GM18907 (cell line): Measurements from ENCODE around the gene COL27A1.

Experiments
- ATAC-seq: cut with Tn5 transposase; IDR thresholded peaks from one replicate; pipeline ENCODE4 v1.9.1; 2021; ENCODE audit warnings: mild to moderate bottlenecking, moderate library complexity; ENCODE audit not compliant: unreplicated experiment

Gene COL27A1

DNA sequence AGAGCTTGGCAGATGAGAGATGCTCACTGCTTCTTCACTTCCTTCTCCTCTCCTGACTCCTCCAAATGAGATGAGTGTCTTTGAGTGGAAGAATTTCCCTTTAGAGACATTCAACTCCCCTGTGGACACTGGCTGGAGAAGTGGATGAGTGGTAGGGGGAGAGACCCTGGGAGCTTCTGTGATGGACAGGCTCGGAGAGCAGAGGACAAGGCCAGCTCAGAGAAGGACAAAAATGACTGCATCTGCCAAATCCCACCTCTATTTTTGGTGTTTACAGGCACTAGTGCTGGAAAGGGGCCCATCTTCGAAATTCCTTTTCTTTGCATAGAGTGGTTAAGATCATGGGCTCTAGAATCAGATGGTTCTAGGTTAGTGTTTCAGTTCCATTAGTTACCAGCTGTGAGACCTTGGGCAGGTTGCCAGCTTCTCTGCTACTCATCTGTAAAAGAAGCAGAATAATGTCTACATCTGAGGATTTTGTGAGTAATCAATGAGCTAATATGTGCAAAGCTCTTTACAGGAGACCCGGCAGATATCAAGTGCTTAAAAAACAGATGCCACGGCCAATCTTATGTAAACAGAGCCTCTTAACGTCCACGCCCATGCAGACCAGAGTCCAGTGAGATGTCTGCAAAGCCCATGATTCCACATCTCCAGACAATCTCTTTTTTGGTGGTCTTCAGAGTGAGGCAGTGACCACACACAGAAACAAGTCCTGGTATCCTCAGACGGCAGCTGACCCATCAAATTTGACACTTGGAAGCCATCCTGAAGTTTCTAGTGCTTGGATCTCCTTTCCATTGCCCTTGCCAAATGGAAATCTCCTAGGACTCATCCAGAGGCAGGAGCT, 13.6 kb upstream of the COL27A1 start:
- no peak for ATAC-seq

DNA sequence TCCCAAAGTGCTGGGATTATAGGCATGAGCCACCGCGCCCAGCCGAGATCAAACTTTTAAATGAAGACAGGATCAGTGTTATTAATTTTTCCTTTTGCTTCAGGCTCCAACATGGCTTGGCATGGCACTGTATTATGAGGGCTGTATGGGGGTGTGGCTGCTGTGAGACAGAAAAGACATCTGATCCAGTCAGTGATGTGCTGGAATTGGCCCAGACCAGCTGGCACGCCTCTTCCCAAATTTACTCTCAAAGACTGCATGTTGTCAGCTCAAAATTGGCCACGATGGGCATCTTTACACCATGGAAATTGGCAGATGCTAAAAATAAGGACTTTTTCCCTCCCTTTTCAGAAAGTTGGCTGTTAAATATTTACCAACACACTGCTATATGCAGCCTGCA, 12.1 kb upstream of the COL27A1 start:
- no peak for ATAC-seq

DNA sequence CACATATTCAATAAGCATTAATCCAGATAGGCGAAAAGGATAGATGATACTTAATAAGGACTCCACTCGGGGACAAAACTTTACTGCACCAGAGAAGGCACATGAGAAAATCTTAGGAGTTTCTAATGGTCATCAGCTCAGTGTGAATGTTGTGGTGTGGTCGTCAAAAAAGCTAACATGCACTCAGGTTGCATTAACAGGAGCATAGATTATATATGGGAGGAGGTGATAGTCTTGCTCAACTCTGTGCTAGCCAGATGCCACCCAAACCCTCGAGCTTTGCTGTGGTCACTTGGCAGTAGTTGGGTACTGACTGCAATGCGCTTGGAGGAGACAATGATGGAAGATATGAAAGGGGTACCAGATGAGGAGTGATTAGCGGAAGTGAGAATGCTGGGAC, 8.6 kb upstream of the COL27A1 start:
- no peak for ATAC-seq

DNA sequence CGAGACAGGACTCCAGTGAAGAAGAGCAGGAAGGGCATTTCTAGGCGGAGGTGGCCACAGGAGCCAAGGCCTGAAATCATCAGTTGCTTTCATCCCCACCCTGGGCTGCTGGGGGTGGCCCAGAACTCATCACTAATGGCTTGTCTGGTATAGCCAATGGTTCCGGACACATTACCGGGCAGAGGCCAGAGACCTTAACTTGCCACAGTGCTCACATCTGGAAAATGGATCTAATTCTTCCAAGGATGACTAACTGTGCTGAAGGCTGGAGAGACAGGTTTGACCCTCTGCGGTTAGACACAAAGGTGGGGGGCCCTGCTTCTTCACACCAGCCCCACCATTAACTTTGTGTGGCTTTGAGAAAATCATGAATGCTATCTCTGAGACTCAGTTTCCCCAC, 6.2 kb upstream of the COL27A1 start:
- ATAC-seq = no peak

DNA sequence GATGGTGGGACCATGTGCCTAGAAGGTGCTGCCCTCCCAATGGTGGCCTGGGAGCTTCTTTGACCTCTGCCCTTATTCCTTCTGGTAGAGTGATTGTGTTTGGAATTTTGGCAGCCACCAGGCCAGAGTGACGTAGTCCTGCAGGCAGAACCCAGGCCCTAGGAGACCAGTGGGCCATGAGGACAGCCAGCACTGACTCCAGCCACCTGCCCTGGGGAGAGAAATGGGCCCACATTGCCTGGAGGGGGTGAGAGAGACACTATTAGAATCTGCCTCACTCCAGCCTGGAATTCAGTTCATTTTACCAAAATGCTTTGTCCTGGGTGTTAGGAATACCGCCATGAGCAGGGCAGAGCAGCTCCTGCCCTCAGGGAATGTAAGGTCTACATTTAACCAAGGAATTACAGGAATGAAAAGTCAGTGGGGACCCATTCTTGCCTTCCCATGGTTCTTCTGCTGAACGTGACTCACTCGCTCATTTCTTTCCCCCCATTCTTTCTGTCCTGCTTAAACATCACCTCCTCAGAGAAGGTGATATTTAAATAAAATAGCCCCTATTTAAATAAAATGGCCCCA, 5.5 kb upstream of the COL27A1 start:
- ATAC-seq = no peak

DNA sequence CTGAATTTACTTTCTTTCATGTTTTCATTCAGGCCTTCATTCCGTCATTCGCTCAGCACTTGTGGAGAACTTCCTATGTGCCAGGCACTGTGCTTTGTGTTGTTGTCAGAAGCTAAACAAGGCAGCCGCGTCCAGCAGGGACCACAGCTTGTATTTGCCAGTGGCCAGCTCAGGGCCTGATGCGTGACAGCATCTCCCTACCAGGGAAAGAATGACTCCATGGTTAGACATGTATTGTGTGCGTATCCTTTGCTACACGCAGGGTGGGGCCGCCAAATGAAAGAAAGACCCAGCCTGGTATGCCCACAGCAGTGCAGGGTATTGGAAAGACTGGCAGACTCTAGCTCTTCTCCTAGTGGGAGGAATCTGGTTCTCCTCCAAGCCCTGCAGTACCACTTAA, 4.7 kb upstream of the COL27A1 start:
- no peak for ATAC-seq

DNA sequence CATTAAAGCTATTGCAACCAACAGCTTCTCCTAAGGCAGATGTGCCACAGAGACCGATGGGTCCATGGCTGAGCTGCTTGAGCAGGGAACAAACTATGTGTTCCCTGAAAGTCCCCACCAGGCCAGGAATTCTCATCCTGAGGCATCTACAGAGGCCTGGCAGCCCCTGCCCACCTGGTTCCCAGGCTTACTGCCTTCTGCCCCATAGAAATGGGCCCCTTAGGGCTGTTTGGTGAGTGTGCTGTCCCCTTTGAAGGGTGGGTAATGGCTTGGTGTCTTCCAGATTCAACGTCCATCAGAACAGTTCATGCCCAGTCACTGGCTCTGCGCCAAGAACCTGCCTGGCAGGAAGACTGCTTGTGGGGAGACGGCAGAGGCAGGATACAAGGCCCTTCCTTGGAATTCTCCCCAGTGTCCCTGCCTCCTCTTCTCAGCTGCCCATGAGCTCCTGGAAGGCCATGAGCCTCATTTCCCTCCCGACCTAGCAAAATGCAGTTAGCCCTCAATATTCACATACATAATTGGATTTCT, 3.8 kb upstream of the COL27A1 start:
- ATAC-seq = no peak

DNA sequence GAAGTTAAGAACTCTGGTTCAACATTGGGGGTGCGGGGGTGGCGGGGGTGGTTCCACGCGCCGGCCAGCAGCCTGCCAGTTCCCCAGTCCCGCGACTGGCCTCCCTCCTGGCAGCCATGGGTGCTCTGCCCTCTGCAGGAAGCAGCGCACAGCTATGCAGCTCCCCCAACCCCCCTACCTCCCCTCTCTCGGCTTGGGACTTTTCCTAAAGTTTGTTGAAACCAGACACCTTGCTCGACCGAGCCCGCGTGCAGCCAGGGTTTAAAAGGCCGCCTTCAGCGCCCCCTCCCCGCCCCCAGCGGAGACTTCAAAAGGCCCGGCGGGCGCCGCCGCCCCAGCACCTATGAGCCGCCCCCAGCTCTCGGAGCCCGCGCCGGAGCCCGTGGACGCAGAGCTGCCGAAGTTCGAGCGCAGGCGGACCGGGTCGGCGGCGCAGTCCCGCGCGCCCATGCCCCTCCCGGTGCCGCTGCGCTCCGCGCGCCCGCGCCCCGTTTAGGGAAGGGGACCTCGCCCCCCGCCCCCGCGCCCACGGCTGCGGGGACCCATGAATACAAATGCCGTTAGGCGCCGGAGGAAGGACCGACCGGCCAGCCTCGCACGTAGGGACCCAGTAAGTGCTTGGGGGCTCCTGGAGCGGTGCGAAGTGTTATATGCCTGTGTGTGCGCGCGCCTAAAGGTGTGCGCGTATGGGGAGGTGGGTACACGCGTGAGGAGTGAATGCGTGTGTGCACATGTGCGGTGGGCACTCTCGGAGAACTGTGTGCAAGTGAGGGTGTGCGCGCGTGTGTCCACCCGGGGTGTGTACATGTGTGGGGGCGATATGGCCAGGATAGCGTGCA, 1.4 kb upstream of the COL27A1 start:
- no peak for ATAC-seq

DNA sequence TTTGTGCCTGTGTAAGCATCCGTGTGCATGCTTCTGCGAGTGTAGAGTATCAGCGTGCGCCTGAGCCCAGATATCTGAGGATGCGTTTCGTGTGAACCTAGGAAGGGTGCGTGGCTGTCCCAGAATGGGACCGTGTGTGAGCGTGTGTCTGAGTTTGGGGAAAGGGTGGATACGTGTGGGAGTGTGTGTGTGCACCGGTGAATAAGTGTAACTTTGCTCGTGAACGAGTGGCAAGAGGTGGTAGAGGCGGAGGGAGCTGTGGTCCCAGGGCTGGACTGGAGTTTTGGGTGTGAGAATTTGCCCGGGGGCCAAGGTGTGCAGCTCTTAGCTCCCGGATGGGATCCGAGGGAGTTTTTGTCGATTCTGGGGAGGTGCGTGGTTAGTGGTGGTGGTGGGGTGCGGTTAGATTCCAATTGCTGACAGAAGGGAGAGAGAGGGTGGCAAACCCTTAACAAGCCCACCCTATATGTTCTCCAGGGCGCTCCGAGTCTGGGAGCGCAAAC, 686 bp upstream of the COL27A1 start:
- ATAC-seq = no peak

DNA sequence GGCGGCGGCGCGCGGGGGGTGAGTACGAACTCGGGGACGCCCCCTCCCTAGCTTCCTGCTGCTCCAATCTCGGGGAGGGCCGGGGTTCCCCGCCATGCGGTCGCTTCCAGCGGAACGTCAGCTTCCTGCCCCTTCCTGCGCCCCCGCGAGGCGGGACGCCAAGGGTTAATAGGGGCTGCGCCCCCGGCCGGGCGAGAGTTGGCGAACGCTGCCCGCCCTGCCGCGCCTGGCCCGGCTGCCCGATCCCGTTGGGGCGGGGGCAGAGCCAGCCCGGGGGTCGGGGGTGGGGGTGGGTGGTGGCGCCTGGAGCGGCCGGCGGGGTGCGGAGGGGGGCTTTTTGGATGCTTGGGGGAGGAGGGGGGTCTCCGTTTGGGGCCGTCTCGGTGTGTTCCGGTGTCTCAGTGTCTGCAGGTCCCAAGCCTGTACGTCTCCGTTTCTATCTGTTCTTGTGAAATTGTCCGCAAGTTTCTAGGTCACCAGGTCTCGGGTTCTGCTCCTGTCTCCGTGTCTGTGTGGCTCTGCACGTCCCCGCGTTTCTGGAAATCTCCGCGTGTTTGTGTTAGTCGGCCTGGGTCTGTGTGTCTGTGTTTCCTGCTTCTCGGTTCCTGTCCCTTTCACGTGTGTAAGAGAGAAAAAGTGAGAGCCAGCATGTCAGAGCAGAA, 789 bp downstream of the COL27A1 start:
- no peak for ATAC-seq

DNA sequence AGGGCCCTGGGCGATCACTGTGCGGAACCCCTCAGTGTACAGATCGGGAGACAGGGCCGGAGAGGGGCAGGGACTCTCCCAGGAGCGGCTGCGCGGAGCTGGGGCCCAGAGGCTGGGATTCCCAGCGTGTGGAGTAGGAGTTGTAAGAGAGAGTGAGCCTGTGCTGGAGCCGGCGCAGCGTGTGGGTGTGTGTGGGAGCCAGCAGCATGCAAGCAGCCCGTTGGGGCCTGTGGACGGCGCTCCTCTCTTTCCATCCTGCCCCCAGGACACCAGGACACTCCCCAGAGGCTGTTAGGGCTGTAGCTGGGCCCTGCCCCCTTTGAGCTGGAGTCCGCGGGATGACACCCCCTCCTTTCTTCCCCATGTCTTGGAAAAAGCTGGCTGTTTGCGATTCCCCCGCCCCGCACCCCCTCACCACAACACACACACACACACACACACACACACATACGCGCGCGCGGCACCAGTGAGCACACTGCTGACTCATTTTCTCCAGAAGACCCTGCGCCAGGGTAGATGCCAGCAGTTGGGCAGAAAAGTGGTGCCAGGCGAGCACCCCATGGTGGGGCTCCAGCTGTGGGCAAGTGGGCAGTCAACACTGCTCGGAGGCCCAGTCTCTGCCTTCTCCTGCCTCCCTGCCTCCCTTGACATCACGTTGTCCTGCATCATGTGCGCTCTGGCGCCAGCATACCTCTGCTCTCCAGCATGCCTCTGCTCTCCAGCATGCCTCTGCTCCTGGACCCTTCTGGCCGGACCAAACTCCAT, 1.5 kb downstream of the COL27A1 start:
- no peak for ATAC-seq

DNA sequence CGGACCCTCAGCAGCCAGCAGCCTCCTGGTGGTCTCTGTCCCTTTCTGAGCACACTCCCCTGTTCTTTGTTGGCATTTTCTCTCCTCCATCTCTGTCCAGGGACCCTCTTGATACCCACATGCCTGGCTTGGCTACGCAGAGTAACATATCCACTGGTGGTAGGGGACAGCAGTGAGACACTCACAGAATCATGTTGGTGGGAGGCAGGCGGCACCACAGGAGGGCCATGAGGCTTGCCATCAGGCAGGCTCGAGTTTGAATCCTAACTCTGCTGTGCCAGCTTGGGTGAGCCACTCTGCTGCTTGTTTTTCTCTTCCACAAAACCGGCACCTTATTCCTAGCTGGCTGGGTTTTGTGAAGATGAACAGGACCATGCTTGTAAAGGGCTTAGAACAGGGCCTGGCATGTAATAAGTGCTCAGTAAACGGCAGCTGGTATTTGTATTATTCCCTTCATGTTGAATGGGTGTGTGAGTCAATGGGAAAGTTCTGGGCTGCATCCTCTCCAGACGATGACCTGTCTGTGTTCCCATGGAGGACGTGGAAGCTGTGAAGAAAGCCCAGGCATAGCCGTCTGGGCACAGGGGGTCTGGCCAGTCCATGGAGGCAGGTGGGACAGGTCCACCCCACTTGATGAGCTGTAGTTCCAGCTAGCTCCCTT, 2.3 kb downstream of the COL27A1 start:
- no peak for ATAC-seq

DNA sequence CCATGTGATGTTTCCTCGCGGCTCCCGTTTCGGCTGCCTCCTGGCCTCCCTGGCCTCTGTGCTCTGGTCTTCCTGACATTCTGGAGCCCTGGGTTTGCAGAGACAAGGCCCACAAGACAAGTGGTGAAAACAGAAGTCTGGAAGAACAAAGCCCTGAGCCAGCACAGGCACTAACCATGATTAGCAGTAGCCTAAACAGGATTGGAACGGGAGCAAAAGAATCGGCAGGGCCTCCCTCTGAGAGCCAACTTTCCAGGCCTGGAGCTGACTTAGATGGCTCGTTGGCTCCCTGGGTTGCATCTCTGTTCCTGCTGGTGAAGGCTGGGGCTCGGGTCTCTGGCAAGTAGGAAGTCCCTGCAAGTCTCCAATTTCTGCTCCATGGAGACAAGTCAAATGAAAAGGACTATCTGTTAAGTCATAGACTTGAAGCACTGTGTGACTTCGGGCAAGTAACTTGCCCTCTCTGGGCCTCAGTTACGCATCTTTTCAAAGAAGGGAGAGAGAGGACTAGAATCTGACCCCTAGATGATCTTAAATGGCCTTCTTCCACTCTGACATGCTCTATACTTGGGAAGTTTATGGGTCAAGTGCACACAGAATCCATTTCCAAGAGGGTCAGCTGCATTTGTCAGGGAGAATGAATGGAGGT, 3.3 kb downstream of the COL27A1 start:
- no peak for ATAC-seq

DNA sequence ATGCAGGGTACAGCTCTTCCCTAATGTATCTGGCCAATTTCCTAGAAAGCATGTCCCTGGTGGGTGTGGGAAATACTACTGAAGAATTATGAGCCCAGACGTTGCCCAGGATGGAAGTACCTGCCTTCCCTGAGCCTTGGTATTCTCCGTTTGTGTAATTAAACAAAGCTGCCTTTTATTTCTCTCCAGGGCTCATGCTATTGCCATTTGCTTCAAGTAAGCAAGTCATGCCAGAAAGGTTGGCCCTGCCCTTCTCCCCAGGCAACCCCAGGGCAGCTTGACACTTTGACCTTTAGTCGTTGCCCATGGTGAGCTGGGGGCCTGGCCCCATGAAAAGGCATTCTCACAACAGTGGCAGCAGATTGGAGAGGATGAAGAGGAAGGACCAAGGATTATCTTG, 4.4 kb downstream of the COL27A1 start:
- ATAC-seq = no peak

DNA sequence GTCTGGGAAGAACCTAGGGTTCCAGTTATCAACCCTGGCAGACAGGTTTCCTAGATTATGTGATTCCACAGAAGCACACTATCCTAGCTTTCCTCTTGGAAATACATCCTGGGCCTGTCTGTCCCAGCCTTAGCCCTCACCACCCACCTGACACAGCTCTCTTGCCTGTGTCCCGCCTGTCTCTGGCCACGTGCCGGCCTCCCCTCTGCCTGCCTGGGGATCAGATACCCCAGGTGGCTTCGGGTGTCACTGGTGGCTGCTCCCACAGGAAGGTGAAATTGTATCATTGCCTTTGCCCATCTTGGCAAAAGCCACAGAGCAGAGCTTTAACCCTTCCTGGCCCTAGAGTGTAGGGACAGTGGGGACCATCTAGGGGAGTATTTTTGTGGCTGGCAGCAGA, 6.2 kb downstream of the COL27A1 start:
- ATAC-seq = no peak

DNA sequence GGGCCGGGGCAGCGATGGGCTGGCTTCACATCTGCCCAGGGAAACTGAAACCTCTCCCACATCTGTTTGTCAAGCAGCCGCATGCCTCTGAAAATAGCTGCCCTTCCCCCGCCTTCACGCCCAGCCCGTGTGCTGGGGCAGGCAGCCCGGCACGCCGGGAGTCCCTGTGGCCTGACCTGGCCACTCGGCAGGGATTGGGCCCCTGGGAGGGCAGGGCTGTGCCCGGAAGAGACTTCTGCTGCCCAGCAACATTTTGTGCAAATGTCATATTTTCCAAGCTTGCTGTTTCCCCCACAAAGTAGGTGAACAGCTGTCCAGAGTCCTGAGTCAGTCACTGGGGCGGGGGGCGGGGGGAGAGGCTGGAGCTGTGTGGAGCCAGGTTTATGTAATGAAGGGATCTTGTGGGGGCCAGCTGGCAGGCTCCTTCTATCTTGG, 8.2 kb downstream of the COL27A1 start:
- no peak for ATAC-seq

DNA sequence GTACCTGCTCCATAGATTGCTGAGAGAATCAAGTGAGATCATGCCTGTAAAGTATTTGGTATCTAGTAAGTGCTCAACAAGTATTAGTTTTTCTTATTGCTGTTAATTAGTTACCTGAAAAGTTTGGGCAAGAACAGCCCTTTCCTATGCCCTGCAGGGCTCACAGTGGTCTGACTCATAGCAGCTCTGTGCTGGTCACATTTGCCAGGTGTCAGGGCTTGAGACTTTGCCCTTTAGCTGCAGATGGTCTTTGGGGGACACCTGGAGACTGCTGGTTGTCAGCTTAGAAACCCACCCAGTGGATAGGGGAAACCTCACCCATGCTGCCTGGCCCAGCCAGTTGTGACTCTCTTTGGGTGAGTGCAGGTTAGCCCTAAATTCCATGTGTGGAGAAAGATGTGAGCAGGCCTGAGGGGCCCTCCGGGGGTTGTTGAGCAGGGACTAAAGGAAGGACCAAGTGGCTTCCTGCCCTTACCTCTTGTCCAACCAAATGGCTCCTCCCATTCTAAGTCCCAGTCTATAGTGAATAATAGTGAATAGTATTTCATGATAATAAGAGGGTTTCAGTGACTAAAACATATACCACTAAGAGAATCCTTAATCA, 9.0 kb downstream of the COL27A1 start:
- peak; percentile 59 for ATAC-seq

DNA sequence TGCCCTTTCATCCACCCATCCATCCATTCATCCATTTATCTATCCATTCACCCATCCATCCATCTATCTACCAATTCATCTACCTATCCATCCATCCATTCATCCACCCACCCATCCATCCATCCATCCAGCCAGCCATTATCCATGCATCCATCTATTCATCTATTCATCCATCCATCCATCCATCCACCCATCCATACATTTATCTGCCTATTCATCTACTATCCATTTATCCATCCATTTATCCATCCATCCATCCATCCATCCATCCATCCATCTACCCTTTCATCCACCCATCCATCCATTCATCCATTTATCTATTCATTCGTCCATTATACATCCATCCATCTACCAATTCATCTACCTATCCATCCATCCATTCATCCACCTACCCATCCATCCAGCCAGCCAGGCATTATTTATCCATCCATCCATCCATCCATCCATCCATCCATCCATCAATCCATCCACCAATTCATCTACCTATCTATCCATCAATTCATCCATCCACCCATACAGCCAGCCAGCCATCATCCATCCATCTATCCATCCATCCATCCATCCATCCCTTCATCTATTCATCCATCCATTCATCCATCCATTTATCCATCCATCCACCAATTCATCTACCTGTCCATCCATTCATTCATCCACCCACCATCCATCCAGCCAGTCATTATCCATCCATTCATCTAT, 10.2 kb downstream of the COL27A1 start:
- ATAC-seq = no peak
